WTC11 (cell line): ENCODE results near the gene TXNDC15.

Experiments used
- ATF3 ChIP-seq: sonication (generic); formaldehyde crosslinking; conservative IDR thresholded peaks from 2 replicates; pipeline ENCODE4 v1.8.1; 2022; ENCODE audit warnings: mild to moderate bottlenecking, missing genetic modification reagents
- CBFB ChIP-seq: sonication (generic); formaldehyde crosslinking; IDR thresholded peaks from 2 replicates; pipeline ENCODE4 v1.8.1; 2022; ENCODE audit warnings: mild to moderate bottlenecking, low read depth, missing genetic modification reagents
- CREB1 ChIP-seq: sonication (generic); formaldehyde crosslinking; IDR thresholded peaks from 2 replicates; pipeline ENCODE4 v1.8.0; 2023; ENCODE audit warnings: mild to moderate bottlenecking, missing genetic modification reagents
- CTCF ChIP-seq: fragments of 200-600 bp; IDR thresholded peaks from 2 replicates; pipeline ENCODE4 v1.8.0; 2022; ENCODE audit warnings: antibody characterized with exemption
- E2F1 ChIP-seq: sonication (generic); formaldehyde crosslinking; IDR thresholded peaks from 2 replicates; pipeline ENCODE4 v1.8.0; 2022; ENCODE audit warnings: mild to moderate bottlenecking, missing genetic modification reagents
- E2F4 ChIP-seq: sonication (generic); formaldehyde crosslinking; IDR thresholded peaks from 2 replicates; pipeline ENCODE4 v1.8.1; 2022; ENCODE audit warnings: low read depth, mild to moderate bottlenecking, moderate library complexity, missing genetic modification reagents, borderline replicate concordance
- FOXP1 ChIP-seq: sonication (generic); formaldehyde crosslinking; IDR thresholded peaks from 2 replicates; pipeline ENCODE4 v1.8.0; 2022; ENCODE audit warnings: missing genetic modification reagents, mild to moderate bottlenecking, moderate library complexity, borderline replicate concordance
- FOXP4 ChIP-seq: sonication (generic); formaldehyde crosslinking; IDR thresholded peaks from 2 replicates; pipeline ENCODE4 v1.8.0; 2022; ENCODE audit warnings: mild to moderate bottlenecking, missing genetic modification reagents
- IRF2 ChIP-seq: sonication (generic); formaldehyde crosslinking; IDR thresholded peaks from 2 replicates; pipeline ENCODE4 v1.8.0; 2022; ENCODE audit warnings: low read depth, missing genetic modification reagents, borderline replicate concordance
- JUN ChIP-seq: sonication (generic); formaldehyde crosslinking; IDR thresholded peaks from 2 replicates; pipeline ENCODE4 v1.8.0; 2023; ENCODE audit warnings: mild to moderate bottlenecking, missing genetic modification reagents
- TP53 ChIP-seq: sonication (generic); formaldehyde crosslinking; IDR thresholded peaks from 2 replicates; pipeline ENCODE4 v1.8.1; 2023; ENCODE audit warnings: mild to moderate bottlenecking, missing genetic modification reagents
- USF2 ChIP-seq: sonication (generic); formaldehyde crosslinking; IDR thresholded peaks from 2 replicates; pipeline ENCODE4 v1.8.1; 2023; ENCODE audit warnings: mild to moderate bottlenecking, missing genetic modification reagents, moderate library complexity
- ZBTB43 ChIP-seq: sonication (generic); formaldehyde crosslinking; IDR thresholded peaks from 2 replicates; pipeline ENCODE4 v1.8.1; 2023; ENCODE audit warnings: mild to moderate bottlenecking, missing genetic modification reagents
- ZNF512 ChIP-seq: sonication (generic); formaldehyde crosslinking; IDR thresholded peaks from 2 replicates; pipeline ENCODE4 v1.8.1; 2022; ENCODE audit warnings: missing genetic modification reagents, borderline replicate concordance

- TF ChIP-seq USF2 (CRISPR knock-in tag) (no peak), ATF3 (CRISPR knock-in tag) (no peak), JUN (CRISPR knock-in tag) (no peak), CTCF (no peak), ZNF512 (CRISPR knock-in tag) (no peak), E2F1 (no peak), FOXP4 (CRISPR knock-in tag) (no peak), CBFB (CRISPR knock-in tag) (no peak), CREB1 (CRISPR knock-in tag) (no peak), TP53 (no peak), ZBTB43 (CRISPR knock-in tag) (no peak), FOXP1 (CRISPR knock-in tag) (no peak), IRF2 (no peak), E2F4 (CRISPR knock-in tag) (no peak)
These were observed 28.1 kb downstream of the TXNDC15 start for GRCh38 chr5:134902071-134902801.
